Astrocyte of the spinal cord (primary cell): ENCODE data around the gene SQSTM1.

Source experiments
- DNase-seq: peaks from one replicate; pipeline ENCODE4 v3.0.0; 2011; ENCODE audit warnings: low read depth, low spot score
- H3K4me3 ChIP-seq: 2 replicates; pipeline ENCODE4 v1.5.1; 2011; ENCODE audit warnings: low read depth, mild to moderate bottlenecking, low read length, moderate library complexity
- in situ Hi-C: cut with HindIII; loops from 2 replicates; pipeline ENCODE4 v1.10.0; 2017; ENCODE audit warnings: low sequenced_read_pairs
- TF ChIP-seq, protein P1 (sequence below): IDR thresholded peaks from 2 replicates; pipeline ENCODE4 v1.5.1; 2012; ENCODE audit warnings: low read depth, mild to moderate bottlenecking, low read length, inconsistent platforms

SQSTM1 gene

DNA sequence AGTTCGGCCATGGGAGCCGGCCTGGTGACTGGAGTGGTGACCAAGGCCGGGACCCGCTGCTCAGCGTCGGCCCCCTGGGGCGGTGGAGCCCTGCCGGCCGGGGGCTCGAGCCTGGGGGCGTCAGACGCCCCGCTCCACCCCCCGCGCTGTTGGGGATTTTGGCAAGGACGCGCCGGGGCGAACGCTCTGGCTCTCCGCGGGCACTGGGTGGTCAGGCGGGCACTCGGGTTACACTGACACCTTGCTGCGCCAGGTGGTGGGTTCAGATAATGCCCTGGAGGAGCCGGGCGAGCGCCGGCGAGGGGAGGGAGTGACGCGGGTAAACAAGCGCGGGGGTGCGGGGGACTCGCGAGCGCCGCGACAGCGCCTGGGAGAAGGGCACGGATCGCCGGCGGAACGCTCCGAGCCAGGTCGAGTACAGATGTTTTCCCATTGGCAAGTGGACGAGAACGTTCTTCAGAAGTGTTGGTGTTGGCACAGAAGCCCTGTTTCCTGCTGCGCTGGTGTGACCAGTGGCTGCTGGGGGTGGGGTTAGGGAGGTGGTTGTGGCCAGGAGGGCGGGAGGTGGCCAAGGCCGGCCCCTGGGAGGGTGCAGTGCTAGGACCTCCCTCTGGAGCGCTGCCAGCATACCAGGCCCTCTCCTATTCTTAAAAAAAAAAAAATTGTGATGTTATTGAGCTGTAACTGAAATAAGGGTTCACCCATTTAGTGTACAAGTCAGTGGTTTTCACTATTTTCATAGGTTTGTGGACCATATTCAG, 773 bp downstream of the SQSTM1 start:
- DNase-seq: peak; percentile 97
- H3K4me3 ChIP-seq: peak overlapping the region; percentile 80
- in situ Hi-C loops: no loop called here
- TF ChIP-seq, protein P1, sequence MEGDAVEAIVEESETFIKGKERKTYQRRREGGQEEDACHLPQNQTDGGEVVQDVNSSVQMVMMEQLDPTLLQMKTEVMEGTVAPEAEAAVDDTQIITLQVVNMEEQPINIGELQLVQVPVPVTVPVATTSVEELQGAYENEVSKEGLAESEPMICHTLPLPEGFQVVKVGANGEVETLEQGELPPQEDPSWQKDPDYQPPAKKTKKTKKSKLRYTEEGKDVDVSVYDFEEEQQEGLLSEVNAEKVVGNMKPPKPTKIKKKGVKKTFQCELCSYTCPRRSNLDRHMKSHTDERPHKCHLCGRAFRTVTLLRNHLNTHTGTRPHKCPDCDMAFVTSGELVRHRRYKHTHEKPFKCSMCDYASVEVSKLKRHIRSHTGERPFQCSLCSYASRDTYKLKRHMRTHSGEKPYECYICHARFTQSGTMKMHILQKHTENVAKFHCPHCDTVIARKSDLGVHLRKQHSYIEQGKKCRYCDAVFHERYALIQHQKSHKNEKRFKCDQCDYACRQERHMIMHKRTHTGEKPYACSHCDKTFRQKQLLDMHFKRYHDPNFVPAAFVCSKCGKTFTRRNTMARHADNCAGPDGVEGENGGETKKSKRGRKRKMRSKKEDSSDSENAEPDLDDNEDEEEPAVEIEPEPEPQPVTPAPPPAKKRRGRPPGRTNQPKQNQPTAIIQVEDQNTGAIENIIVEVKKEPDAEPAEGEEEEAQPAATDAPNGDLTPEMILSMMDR: no peak

GRCh38 chr5:179822059-179822432, 1.3 kb downstream of the SQSTM1 start:
- in situ Hi-C loops: no loop called here
- H3K4me3 ChIP-seq: peak overlapping the region; percentile 80
- no peak for DNase-seq
- TF ChIP-seq, protein P1: no peak

DNA sequence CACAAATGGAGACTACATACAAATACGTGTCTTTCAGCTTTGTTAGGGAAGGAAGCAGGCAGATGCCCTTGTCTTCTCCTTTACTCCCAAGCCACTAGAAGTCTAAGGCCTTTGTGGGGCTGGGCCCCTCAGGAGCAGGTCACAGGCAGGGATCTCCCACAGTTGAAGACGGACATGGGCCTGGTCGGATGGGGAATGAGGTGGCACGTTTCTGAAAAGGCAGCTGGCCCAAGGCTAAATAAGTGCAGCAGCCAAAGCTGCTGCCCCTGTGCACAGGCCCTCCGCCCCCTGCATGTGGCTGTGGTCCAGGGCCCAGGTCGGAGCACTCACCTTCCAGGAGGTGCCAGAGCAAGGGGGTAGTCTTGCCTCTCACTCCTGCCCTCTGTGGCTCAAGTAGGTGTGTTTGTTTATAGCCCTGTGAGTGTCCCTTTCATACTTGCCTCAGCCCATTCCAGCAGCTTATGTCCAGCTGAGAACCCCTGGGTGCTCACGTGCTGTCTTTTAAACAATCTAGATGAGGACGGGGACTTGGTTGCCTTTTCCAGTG, 1.8 kb downstream of the SQSTM1 start:
- in situ Hi-C loops: no loop called here
- TF ChIP-seq, protein P1: no peak
- DNase-seq: no peak
- H3K4me3 ChIP-seq: peak overlapping the region; percentile 80

DNA sequence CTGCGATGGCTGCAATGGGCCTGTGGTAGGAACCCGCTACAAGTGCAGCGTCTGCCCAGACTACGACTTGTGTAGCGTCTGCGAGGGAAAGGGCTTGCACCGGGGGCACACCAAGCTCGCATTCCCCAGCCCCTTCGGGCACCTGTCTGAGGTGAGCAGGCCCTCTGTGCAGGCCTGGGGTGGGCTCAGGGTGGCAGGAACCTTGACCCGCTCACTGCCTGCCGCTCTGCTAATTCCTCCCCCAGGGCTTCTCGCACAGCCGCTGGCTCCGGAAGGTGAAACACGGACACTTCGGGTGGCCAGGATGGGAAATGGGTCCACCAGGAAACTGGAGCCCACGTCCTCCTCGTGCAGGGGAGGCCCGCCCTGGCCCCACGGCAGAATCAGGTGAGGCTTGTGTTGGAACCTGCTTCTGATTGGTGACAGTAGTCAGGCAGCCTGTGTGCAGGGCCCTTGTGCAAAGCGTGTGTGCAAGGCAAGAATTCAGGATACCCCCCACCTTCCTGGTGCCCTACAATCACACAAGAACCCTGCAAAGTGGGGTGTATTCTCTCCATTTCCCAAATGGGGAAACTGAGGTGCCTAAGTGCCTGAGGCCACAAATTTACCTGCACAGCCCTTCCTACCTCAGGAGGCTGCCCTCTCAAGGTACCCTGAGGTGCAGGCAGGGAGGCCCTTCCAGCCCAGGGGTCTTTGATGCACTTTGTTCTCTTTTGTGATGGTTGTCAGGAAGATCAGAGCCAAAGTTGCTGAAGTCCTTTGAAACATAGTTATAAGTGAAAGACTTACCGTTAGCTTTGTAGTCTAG, 3.4 kb downstream of the SQSTM1 start:
- DNase-seq: no peak
- TF ChIP-seq, protein P1: no peak
- no peak overlapping the region for H3K4me3 ChIP-seq
- in situ Hi-C loops: no loop called here

- DNase-seq: no peak
- no peak overlapping the region for H3K4me3 ChIP-seq
- in situ Hi-C loops: no loop called here
- TF ChIP-seq, protein P1: no peak
Observed at GRCh38 chr5:179824745-179825112, 4.0 kb downstream of the SQSTM1 start.

GRCh38 chr5:179825655-179826182, 5.0 kb downstream of the SQSTM1 start:
- in situ Hi-C loops: no loop called here
- TF ChIP-seq, protein P1: no peak
- H3K4me3 ChIP-seq: no peak overlapping the region
- no peak for DNase-seq
